ENCODE measurements around the gene VPS36.

- TF ChIP-seq, protein P1, sequence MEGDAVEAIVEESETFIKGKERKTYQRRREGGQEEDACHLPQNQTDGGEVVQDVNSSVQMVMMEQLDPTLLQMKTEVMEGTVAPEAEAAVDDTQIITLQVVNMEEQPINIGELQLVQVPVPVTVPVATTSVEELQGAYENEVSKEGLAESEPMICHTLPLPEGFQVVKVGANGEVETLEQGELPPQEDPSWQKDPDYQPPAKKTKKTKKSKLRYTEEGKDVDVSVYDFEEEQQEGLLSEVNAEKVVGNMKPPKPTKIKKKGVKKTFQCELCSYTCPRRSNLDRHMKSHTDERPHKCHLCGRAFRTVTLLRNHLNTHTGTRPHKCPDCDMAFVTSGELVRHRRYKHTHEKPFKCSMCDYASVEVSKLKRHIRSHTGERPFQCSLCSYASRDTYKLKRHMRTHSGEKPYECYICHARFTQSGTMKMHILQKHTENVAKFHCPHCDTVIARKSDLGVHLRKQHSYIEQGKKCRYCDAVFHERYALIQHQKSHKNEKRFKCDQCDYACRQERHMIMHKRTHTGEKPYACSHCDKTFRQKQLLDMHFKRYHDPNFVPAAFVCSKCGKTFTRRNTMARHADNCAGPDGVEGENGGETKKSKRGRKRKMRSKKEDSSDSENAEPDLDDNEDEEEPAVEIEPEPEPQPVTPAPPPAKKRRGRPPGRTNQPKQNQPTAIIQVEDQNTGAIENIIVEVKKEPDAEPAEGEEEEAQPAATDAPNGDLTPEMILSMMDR (IDR thresholded peaks at IDR 0.05): no peak
- TF ChIP-seq POLR2A (IDR thresholded peaks at IDR 0.05): no peak
Measured at GRCh38 chr13:52394586-52394985, 55.8 kb downstream of the VPS36 start.

Measured in lower leg skin (tissue), 3 donors.